K562 (cell line): ENCODE measurements around the gene DOLPP1. TPM values are rescaled to one million over a fixed set of nuclear protein-coding genes. Genes with fewer than 3 reads are reported as not detected.

Experiments
- HDAC2 ChIP-seq: fragments of 450-650 bp; IDR thresholded peaks from 2 replicates; pipeline ENCODE4 v1.6.1; 2016; ENCODE audit warnings: mild to moderate bottlenecking
- L3MBTL2 ChIP-seq: fragments of 450-650 bp; IDR thresholded peaks from 2 replicates; pipeline ENCODE4 v1.6.1; 2016; ENCODE audit warnings: mild to moderate bottlenecking, moderate library complexity
- PTRF ChIP-seq: fragments of 450-650 bp; IDR thresholded peaks from 2 replicates; pipeline ENCODE4 v1.6.1; 2016; ENCODE audit warnings: mild to moderate bottlenecking, missing genetic modification characterization, missing compliant biosample characterization
- RFX1 ChIP-seq: fragments of 450-650 bp; IDR thresholded peaks from 2 replicates; pipeline ENCODE4 v1.6.1; 2016; ENCODE audit warnings: mild to moderate bottlenecking, moderate library complexity
- SMARCC2 ChIP-seq: fragments of 450-650 bp; IDR thresholded peaks from 2 replicates; pipeline ENCODE4 v1.6.1; 2017; ENCODE audit warnings: antibody characterized with exemption, moderate library complexity, mild to moderate bottlenecking, low read depth
- SNAPC5 ChIP-seq: fragments of 250-450 bp; sonication (Bioruptor Pico); IDR thresholded peaks from 2 replicates; pipeline ENCODE4 v1.8.0; 2021; ENCODE audit warnings: moderate library complexity, mild to moderate bottlenecking, inconsistent platforms
- SRSF3 ChIP-seq: fragments of 200-400 bp; formaldehyde crosslinking; IDR thresholded peaks from 2 replicates; pipeline ENCODE4 v1.6.1; 2016; ENCODE audit warnings: mild to moderate bottlenecking, low read length, moderate library complexity; ENCODE audit not compliant: insufficient read depth
- ZNF318 ChIP-seq, 2 experiments: fragments of 450-650 bp; IDR thresholded peaks; 2 replicates each; pipeline ENCODE4 v1.6.1; 2016; ENCODE audit warnings: mild to moderate bottlenecking in 2 of 2, borderline replicate concordance in 1 of 2, low read depth in 1 of 2, moderate library complexity in 1 of 2
- polyA plus RNA-seq, 8 experiments: library from polyadenylated mRNA; depleted of rRNA in 4 of 8; stranded (reverse) in 5 of 8; unstranded in 3 of 8; fragments of >200 nt; fragmentation: Nextera tagmentation in 2 of 8; fragmentation: Illumina TruSeq in 1 of 8; extraction: Ambion mirVana in 2 of 8; extraction: Trizol in 1 of 8; gene quantifications; 2 replicates each; pipeline versions ENCODE4 v1.2.1 to v1.2.3, GENCODE V29; 2011 to 2014; ENCODE audit warnings: inconsistent platforms in 1 of 8, missing spikeins in 1 of 8
- total RNA-seq, 7 experiments: library from RNA; depleted of rRNA in 6 of 7; stranded (reverse); fragments of >200 nt in 6 of 7; fragmentation: Illumina TruSeq in 2 of 7; extraction: Trizol in 2 of 7; gene quantifications; 2 replicates each; pipeline versions ENCODE4 v1.2.1 to v1.2.3, GENCODE V29; 2011 to 2021; ENCODE audit warnings: low replicate concordance in 1 of 7
- TF ChIP-seq, protein P1 (sequence below): fragments of 250-450 bp; sonication (Bioruptor Pico); IDR thresholded peaks from 2 replicates; pipeline ENCODE4 v1.4.0; 2020; ENCODE audit warnings: mild to moderate bottlenecking, moderate library complexity

Gene DOLPP1
- total and polyA plus RNA-seq, 9 of the 15 experiments (the other 6 are each of a cell fraction or from before 2014, with no cell fraction given) = 3.0 to 39.8 (median 30.5) TPM

DNA sequence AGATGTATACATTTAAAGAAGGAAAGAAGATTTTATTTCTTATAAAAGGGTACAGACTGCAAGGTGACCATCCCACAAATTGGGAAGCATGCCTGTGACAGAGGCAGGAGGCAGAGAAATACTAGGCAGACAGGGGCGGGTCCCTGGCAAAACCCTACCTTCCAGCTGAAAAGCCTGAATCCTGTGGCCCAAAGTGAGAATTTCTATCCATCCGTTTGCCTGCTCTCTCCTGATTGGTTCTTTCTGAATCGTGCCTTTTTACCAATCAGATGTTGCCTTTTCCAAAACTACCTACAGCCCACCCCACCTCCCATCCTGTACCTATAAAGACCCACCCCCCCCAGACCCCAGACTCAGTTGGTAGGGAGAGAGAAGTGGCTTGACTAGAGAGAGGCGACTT, 49.4 kb upstream of the DOLPP1 start (continued):
- TF ChIP-seq ZNF318 (IDR thresholded peaks at IDR 0.05; ENCODE audit: borderline replicate concordance in 1 of 2, low read depth in 1 of 2) (no peak), HDAC2 (no peak), SRSF3 (no peak), SNAPC5 (CRISPR knock-in tag) (no peak), L3MBTL2 (no peak), SMARCC2 (no peak), PTRF (tag) (no peak), RFX1 (no peak)
- TF ChIP-seq, protein P1, sequence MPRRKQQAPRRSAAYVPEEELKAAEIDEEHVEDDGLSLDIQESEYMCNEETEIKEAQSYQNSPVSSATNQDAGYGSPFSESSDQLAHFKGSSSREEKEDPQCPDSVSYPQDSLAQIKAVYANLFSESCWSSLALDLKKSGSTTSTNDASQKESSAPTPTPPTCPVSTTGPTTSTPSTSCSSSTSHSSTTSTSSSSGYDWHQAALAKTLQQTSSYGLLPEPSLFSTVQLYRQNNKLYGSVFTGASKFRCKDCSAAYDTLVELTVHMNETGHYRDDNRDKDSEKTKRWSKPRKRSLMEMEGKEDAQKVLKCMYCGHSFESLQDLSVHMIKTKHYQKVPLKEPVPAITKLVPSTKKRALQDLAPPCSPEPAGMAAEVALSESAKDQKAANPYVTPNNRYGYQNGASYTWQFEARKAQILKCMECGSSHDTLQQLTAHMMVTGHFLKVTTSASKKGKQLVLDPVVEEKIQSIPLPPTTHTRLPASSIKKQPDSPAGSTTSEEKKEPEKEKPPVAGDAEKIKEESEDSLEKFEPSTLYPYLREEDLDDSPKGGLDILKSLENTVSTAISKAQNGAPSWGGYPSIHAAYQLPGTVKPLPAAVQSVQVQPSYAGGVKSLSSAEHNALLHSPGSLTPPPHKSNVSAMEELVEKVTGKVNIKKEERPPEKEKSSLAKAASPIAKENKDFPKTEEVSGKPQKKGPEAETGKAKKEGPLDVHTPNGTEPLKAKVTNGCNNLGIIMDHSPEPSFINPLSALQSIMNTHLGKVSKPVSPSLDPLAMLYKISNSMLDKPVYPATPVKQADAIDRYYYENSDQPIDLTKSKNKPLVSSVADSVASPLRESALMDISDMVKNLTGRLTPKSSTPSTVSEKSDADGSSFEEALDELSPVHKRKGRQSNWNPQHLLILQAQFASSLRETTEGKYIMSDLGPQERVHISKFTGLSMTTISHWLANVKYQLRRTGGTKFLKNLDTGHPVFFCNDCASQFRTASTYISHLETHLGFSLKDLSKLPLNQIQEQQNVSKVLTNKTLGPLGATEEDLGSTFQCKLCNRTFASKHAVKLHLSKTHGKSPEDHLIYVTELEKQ (CRISPR knock-in tag) = no peak
